C1 segment of cervical spinal cord (tissue), 14 donors: Measurements from ENCODE around the gene UHMK1.

Experiments
- DNase-seq, 14 donors: peaks; one replicate each; lab custom pipeline; 2025; lab: John Stamatoyannopoulos, UW

Gene UHMK1

DNA sequence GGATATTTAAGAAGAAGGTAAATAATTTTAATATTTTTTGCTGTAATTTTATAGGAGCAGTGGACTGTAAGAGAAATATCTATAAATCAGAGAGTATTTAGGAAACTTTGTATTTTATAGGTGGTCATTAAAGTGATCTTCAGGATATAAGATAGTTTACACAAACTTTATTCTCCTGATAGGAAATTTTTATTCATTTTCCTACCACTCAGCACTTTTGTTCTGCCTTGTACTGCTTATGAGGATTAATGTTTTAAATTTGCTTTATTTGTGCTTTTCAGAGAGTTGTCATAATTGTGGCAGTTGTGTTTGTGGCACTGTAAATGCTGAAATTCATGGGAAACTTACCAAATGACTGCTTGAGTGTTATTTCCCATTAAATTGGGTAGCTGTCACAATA lies 29.7 kb downstream of the UHMK1 start:
- DNase-seq, result no peak

DNA sequence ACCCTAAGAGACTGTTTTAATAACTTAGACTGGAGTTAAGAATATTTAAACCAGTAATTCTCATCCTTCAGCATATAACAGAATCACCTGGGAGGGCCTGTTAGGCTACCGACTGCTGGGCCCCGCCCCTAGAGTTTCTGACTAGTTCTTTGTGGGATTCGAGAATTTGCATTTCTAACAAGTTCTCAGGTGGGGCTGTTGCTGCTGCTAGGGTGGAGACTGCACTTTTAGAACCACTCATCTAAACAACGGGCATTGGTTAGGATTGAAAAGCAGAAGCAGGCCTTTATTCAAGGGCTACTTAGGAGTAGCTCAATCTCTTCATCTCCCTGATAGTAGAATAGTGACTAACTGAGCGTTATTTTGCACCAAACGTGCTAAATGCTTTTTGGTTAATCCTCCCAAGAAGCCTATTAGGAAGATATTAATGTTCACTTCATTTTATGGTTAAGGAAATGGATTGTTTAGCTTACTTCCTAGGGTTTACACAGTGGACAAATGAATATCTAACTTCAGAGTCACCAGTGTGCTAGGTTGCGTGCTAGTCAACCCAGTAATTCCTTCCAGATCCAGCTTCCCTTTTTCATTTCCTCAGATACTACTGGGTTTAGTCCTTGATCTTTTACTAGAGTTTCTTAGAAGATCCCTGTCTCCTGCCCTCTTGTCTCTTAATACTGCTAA lies 32.8 kb downstream of the UHMK1 start:
- no peak for DNase-seq

DNA sequence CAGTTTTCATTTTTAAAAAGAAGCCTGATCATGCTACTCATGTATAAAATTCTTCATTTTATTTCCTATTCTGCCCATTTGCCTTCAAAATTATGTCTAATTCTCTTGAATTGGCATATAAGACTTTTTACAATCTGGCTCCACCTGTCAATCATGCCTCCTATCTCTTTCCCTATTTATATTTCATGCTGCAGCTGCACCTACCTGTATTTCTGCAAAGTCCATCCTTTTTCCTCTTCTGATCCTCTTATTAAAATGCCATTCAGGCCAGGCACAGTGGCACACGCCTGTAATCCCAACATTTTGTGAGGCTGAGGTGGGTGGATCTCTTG lies 33.3 kb downstream of the UHMK1 start:
- no peak for DNase-seq

DNA sequence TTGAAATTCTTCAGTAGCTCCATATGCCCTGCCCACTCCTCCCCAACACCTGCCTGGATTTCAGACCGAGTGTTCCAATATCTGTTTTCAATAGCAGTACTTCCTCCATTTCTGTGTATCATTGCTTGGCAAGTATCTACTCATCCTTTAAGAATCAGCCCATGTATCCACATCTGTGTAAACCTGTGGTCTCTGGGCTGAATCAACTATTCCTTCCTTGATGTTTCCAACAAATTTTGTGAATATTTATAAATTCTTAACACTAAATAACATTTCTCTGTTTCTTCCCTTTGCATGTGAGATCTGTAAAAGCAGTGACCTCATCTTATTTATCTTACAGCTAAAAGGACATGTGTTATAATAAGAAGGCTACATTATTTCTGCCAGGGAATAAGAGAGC lies 37.9 kb downstream of the UHMK1 start:
- no peak for DNase-seq

DNA sequence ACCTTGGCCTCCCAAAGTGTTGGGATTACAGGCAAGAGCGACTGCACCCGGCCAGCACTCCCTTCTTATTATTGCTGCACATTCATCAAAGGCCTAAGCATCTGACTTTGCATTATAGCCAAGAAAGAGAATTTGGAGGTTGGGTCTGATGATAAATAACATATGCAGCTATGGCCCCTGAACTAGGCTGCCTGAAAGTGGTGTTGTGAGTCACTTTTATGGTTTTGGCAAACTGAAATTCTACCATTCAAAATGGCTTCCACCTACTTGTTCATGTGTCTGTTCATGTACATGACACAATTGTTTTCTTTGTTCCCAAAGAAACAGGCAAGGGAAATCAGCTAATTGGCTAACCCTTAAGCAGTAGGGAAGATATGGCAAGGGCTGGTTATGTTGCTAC lies 38.9 kb downstream of the UHMK1 start:
- DNase-seq, result no peak

DNA sequence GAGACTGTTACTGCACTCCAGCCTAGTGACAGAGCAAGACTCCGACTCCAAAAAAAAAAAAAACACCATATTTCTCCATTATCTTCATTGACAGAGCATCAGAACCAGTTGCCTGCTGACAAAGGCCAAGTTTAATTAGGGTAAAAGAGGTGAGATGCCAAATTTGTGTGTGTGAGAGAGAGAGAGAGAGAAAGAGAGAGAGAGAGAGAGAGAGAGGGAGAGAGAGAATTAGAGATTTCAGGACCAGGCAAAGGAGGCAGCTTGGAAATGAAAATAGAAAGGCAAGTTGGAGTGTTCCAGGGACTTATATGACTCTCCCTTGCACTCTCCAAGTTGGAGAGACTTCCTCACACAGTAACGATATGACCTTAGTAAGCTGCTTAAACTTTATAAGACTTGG lies 39.6 kb downstream of the UHMK1 start:
- DNase-seq, result no peak

DNA sequence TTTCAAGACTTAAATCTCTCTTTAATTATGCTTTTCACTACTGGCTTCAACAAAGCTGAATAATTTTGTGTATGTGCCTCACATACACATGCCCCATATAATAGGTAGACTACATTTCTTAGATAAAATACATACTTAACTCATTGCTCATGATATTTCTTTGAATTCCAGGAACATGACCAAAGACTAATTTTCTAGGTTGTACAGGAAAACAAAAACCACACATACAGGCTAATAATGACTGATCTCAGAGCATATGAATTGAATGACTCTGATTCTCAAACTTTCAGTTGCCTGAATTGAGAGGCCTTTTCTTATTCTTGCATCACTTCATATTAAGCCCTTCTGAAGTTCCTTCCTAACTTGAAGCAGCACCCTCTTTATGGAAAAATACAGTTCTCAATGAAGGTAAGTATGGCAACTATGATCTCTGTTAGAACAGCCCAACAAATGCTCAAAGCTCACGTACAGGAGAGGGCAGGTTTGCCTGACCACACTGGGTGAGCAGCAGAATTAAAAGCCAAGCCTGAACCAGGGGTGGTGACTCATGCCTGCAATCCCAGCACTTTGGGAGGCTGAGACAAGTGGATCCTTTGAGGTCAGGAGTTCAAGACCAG lies 41.3 kb downstream of the UHMK1 start:
- no peak for DNase-seq

DNA sequence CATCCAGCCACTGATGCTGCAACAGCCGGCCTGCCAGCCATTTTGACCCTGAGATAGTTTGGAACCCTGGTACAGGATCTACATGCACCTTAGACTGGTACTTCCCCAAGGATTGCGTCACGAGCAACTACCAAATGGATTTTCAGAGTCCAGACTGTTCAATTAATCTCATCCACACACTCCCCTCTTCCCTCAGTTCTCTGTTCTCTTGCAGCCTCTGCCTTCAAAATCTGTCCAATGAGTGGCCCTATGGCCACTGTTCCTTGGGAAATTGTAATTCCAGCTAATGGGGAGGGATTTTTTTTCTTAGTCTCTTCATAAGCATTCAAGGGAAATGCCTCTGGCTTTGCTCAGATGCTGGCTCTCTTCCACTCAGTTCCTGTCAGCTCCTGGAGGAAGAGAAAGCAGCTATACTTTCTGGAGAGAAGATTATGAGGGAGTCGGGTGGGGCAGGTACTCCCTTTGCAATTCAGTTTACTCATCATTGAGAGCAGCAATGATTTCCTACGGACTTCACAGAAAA lies 44.1 kb downstream of the UHMK1 start:
- peak in 2 of 14 donors; percentile 7 to 33 for DNase-seq

DNA sequence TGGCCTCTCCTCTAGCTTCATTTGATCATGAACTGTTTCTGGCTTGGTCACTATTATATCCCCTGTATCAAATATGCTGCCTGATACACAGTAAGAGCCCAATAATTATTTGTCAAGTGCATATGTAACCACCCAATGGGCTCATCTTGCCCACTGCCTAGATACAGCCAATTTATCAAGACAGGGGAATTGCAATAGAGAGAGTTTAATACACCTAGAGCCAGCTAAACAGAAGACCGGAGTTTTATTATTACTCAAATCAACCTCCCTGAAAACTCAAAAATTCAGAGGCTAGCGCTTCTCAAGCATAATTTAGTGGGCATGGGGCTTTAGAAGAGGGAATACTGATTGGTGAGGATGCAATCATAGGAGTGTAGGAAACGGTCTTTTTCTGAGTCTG lies 45.6 kb downstream of the UHMK1 start:
- DNase-seq, result no peak

DNA sequence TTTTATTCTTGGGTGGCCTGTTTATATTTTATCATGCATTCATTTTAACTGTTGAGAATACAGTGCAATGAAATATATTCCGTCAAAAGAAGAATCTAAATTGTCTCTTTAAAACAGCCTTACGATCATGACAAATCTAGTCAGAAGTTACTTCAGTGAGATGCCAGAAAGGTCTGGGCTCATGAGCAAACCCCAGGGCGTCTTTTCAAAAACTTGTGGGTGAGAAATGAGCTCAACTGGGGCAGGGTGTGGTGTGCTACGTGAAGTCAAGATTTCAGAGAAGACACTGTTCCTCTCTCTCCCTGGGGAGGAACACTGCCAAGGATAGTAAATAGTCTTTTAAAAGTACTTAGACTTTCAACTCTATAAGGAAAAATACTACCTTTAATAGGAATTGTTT lies 50.6 kb downstream of the UHMK1 start:
- DNase-seq, result peak in 1 of 14 donors; percentile 21

DNA sequence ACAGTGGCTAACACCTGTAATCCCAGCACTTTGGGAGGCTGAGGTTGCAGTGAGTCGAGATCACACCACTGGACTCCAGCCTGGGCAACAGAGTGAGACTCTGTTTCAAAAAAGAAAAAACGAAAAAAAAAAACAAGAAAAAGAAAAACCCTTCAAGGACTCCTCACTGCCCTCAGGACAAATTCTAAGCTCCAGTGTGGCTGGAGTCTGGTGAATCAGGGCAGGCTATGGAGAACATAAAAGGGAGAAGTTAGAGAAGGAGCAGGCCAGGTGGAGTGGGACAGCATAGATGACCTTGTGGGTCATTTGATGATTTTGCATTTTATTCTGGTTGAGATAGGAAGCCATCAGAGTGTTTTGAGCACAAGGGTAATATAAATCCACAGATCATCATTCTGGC lies 51.4 kb downstream of the UHMK1 start:
- DNase-seq, result no peak

DNA sequence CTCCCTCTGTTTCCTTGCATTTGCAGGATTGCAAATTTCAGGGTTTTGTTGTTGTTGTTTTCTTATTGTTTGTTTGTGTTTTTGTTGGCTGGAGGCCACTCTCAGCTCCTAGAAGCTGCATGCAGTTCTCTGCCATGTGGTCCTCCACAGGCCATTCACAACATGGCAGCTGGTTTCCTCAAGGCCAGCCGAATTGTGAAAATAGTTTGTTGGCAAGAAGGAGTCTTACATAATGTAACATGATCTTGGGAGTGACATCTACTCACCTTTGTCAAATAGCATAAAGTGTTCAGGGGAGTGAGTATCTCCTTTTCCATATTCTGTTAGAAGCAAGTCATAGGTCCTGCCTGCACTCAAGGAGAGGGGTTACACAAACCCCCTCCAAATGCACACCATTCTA lies 53.3 kb downstream of the UHMK1 start:
- no peak for DNase-seq

DNA sequence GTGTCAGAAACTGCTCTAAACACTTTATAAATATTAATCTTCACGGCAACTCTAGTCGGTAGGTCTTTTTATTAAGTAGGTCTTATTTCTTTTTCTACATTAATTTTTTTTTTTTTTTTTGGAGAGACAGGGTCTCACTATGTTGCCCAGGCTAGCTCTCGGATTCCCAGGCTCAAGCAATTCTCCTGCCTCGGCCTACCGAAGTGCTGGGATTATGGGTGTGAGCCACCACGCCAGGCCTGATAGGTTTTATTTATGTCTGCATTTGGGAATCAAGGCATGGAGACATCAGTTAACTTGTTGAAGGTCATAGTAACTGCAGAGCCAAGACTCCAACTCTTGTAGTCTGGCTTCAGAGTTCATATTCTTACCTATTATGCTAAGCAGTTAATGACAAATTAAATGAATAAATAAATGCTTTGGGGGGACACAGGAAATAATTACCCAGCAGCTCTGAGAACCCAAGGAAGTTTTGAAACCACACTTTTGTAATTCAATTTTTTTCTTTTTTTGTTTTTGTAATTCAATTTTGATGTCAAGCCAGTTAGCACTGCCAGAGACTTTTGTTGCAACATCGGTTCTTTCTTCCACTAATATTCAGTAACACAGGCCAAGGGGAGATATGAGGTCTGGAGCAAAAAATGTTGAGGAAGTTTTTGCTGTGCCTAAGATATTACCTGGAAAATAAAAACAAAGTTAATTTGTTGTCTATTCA lies 54.5 kb downstream of the UHMK1 start:
- no peak for DNase-seq

DNA sequence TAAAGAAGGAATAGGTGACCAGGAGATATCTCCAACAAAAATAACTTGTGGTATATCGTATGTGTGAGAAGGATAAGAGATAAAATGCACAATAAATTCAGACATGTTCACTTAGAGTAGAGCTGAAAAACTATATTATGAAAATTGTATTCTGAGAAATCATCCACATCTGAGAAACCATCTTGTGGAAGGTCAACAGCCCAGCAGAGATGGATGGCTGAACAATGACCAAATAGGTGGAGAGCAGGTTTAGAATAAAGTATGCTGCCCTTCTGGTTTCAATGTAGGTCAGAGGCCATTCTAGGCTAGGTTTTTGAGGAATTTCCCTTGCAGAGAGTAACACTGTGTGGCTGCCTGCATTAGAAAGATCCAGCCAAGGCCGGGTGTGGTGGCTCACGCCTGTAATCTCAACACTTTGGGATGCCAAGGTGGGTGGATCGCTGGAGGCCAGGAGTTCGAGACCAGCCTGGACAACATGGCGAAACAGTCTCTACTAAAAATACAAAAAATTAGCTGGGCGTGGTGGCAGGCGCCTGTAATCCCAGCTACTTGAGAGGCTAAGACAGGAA lies 55.1 kb downstream of the UHMK1 start:
- no peak for DNase-seq

DNA sequence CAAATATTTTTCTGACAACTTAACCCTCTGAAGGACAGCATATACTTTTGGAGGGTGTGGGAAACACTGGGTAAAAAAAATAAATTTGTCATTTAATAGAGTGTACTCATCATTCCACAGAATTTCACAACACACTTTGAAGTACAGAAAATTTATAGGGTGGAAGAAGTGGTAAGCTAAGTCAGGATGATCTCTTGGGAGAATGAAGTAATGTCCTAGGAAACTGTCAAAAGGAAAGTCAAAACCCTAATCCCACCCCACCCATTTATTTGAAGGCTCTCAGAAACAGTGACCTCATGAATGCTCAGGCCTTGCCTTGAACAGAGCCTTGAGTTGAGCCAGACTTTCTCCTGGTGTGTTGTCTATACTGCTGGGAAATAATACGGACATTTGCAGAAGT lies 56.6 kb downstream of the UHMK1 start:
- no peak for DNase-seq

DNA sequence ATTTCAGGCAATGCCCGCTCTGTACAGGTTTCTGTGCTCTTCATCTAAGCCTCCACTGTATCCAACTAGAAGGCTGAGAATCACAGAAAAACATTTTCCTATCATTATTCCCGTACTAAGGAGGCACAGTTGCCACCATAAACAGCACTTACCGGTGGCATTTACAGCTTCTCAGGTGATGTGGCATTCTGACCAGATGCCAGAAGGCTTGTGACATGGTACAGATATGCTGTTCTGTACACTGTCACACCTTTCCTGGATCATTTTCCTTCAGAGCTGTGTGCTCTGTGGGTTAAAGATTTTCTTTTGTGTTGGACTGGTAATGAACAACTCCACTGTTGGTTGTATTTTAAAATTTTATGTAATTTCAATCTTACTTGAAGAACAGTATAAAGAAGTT lies 59.9 kb downstream of the UHMK1 start:
- DNase-seq, result no peak

DNA sequence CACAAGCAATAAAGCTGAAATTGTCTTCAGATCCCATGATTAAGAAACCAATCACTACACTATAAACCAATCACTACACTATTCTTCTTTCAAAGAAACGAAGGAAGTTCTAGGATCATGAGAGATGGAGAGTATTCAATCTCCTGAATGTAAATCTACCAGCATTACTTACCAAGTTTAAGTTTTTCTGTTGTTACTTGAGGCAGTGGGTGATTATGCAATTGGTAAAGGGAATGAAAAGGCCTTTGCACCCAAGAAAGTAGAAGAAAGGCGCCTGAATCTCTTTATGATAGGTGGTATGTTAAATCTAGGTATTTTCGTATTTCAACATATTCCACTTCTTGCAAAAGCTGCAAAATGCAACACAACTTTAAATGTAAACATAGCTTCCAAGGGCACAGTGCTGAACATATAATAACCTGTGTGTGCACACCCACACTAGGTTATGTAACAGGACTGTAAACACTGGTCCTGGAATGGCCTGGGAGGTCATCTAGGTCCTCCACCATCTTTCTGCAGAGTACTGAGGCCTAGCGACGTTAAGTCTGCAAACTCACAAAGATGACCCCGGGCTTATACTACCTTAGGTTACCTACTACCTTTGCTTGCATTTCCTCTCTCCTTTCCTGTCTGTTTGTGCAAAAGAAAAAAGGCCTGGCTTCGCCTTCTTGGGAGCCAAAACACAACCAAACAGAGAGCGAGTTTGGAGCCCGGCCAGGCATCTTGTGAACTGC lies 62.9 kb downstream of the UHMK1 start:
- DNase-seq, result peak in 2 of 14 donors; percentile 59 to 63

DNA sequence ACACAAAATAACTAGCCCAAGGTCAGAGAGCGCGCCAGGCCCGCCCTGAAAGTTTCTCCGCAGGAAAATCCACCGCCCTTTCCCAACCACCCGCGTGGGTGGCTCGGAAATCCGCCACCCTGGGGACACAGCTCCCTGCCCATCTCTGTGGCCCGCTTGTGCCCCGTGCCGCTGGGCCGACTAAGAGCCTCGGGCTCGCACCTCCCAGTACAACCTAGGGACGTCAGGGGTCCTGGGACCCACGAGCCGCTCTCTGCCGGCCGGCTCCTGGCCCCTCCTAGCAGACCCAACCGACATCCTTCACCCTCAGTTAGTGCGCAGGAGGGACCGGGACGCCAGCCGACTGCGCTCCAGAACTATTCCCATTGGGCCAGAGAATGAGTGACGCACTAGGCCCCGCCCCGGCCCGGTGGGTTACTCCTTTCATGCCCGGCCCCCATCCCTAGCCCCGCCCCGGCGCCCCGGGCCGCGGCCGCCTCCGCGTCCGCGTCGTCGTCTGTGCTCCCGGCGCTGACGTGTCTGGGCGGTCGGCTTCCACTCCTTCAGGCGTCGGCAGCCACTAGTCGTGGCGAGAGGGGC lies 63.5 kb downstream of the UHMK1 start:
- peak; percentile 63 to 97 (median 94) for DNase-seq

DNA sequence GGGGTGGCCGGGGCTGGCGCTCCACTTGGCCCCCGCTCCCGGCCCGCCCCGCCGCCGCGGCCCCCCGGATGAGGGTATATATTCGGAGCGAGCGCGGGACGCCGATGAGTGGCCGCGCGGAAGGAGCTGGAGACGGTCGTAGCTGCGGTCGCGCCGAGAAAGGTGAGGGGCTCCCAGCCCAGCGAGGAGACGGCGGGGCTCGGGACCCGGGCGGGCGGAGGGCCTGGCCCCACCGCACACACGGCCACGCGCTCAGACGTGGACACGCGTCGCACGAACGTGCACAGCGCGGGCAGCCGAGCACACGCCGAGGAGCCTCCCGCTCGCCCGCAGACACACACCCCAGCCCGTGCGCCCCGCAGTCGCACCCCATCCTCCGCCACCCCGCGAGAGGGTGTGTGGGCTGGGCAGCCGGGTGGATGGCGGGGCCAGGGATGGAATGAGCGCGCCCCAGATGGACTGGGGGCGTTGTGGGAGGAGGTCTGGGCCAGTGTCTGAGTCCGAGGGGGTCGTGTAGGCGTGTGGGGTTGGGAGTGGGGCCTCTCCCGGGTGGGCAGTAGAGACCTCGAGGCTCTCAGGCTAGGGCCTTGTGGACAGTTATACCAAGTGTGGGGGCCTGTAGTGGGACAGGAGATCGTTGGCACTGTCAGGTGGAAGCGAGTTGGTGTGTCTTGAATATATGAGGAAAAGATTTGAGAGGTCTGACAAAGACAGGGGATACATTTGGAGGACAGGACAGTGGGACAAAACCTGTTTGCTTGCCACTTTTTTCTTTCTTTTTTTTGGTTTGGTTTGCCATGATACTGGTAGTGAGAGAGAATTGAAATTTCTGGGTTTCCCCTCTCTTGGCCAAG lies 64.2 kb downstream of the UHMK1 start, which contains the start of gene UAP1:
UAP1 (plus strand) TSS at position 107 of the 854 bp plus-strand sequence. CDS start 4,347 bp downstream, outside the sequence.
- DNase-seq, result peak in 7 of 14 donors; percentile 5 to 66 (median 43)

DNA sequence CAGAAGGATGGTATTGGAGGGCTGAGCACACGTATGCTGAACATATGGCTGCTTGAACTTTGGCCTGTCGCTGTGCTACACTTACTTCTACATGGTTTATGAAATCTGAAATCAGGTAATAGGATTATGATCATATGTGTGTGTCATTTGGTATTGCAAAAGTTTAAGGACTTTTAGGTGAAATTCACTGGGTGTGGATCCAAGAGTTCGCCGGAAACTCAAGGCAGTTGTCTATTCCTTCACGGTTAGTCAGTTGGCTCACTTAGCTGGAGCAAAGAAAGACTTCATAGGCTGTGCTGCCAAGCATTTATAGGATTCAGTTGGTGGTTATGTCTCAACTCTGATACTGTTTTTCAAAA lies 64.8 kb downstream of the UHMK1 start:
- peak in 1 of 14 donors; percentile 19 for DNase-seq
